Gastrocnemius medialis (tissue), 4 donors: ENCODE results near the gene IDS. TPM values are rescaled to one million over a fixed set of nuclear protein-coding genes. Genes with fewer than 3 reads are reported as not detected.

Experiments used
- ATAC-seq, 2 donors: fragments of 150-250 bp; one replicate each; pipeline ENCODE4 v1.9.1; 2016
- DNase-seq, 2 donors: peaks; one replicate each; pipeline ENCODE4 v3.0.0-alpha.2; 2019
- H3K27ac ChIP-seq, 4 donors: fragments of 200-600 bp; sonication (generic); 1 replicate in 1 of 4; 2 replicates in 3 of 4; pipeline ENCODE4 v1.5.1; 2016 to 2018; ENCODE audit warnings: mild to moderate bottlenecking in 2 of 4, moderate library complexity in 1 of 4
- H3K27me3 ChIP-seq, 3 donors: fragments of 200-600 bp; sonication (generic) in 2 of 3; 1 replicate in 1 of 3; 2 replicates in 2 of 3; pipeline versions ENCODE4 v1.5.1 to v1.6.0; 2016 to 2019; ENCODE audit warnings: mild to moderate bottlenecking in 1 of 3, moderate library complexity in 1 of 3
- H3K36me3 ChIP-seq, 2 donors: fragments of 200-600 bp; sonication (generic) in 1 of 2; one replicate each; pipeline ENCODE4 v1.5.1; 2017 to 2018
- H3K4me1 ChIP-seq, 2 donors: fragments of 200-600 bp; sonication (generic) in 1 of 2; one replicate each; pipeline ENCODE4 v1.5.1; 2016 to 2017; ENCODE audit warnings: mild to moderate bottlenecking in 2 of 2
- H3K4me3 ChIP-seq, 4 donors: fragments of 200-600 bp; sonication (generic) in 3 of 4; 1 replicate in 1 of 4; 2 replicates in 3 of 4; pipeline ENCODE4 v1.5.1; 2016 to 2019; ENCODE audit warnings: mild to moderate bottlenecking in 2 of 4
- H3K9me3 ChIP-seq, 3 donors: fragments of 200-600 bp; sonication (generic) in 2 of 3; 1 replicate in 1 of 3; 2 replicates in 2 of 3; pipeline ENCODE4 v1.5.1; 2016 to 2019
- CTCF ChIP-seq, 5 experiments: fragments of 450-650 bp in 3 of 5; fragments of 200-600 bp in 2 of 5; sonication (generic) in 2 of 5; IDR thresholded peaks in 4 of 5; conservative IDR thresholded peaks in 1 of 5; 1 replicate in 4 of 5; 2 replicates in 1 of 5; pipeline ENCODE4 v1.5.1; 2016 to 2019; ENCODE audit warnings: antibody characterized with exemption in 5 of 5, mild to moderate bottlenecking in 3 of 5, moderate library complexity in 3 of 5
- POLR2A ChIP-seq, 2 donors: fragments of 450-650 bp; IDR thresholded peaks; one replicate each; pipeline ENCODE4 v1.6.1; 2017; ENCODE audit warnings: antibody characterized with exemption in 2 of 2, mild to moderate bottlenecking in 2 of 2, moderate library complexity in 2 of 2
- in situ Hi-C, 4 donors: fragments of 200-750 bp; cut with MboI; loops; one replicate each; pipeline versions ENCODE4 v1.15.0 to v1.8.0; 2017; ENCODE audit warnings: low sequenced_read_pairs in 4 of 4
- intact Hi-C: fragments of 100-400 bp; cut with DNase I; formaldehyde crosslinking; loops from one replicate; pipeline ENCODE4 v1.15.1; 2023; ENCODE audit warnings: low total_unique reads
- total RNA-seq, 4 donors: library from RNA; depleted of rRNA; stranded (reverse); fragments of >200 nt; gene quantifications; one replicate each; pipeline versions ENCODE4 v1.1.0 to v1.2.3, GENCODE V29; 2016

Gene IDS
- total RNA-seq, 4 donors from 2014 or later, result 28.4 to 44.2 (median 33.7) TPM

- H3K27ac ChIP-seq, result no peak overlapping the region
- DNase-seq (no peak), ATAC-seq (no peak)
- intact Hi-C loops, result no loop called here
- in situ Hi-C loops, result loop anchor here in 2 of 4 donors (25.0 kb wide), 2 partner anchors 101 to 1201 kb away; no protein-coding TSS in a partner anchor
- no peaks in the 10 kb centered on the region for H3K4me1 ChIP-seq
- no peaks in the 10 kb centered on the region for H3K27me3 ChIP-seq
- no peak overlapping the region for H3K4me3 ChIP-seq
- no peaks in the 10 kb centered on the region for H3K36me3 ChIP-seq
- no peak for TF ChIP-seq CTCF (IDR thresholded peaks at IDR 0.05 in 4 of 5, conservative IDR thresholded peaks at IDR 0.05 in 1 of 5)
- no peaks in the 10 kb centered on the region for H3K9me3 ChIP-seq
These were observed 6.0 kb upstream of the IDS start for GRCh38 chrX:149511081-149511480.

- intact Hi-C loops, result no loop called here
- ATAC-seq (no peak), DNase-seq (no peak)
- TF ChIP-seq POLR2A (IDR thresholded peaks at IDR 0.05) (no peak), CTCF (IDR thresholded peaks at IDR 0.05 in 4 of 5, conservative IDR thresholded peaks at IDR 0.05 in 1 of 5) (no peak)
- Histone ChIP-seq H3K9me3 (no peaks in the 10 kb centered on the region), H3K4me3 (no peak overlapping the region), H3K4me1 (no peaks in the 10 kb centered on the region), H3K27me3 (no peaks in the 10 kb centered on the region), H3K36me3 (no peaks in the 10 kb centered on the region), H3K27ac (no peak overlapping the region)
- in situ Hi-C loops, result loop anchor here in 2 of 4 donors (25.0 kb wide), 2 partner anchors 102 to 1202 kb away; no protein-coding TSS in a partner anchor
These were observed 5.3 kb upstream of the IDS start for GRCh38 chrX:149510386-149510785.

- H3K27ac ChIP-seq, result no peak overlapping the region
- H3K4me1 ChIP-seq, result peaks cover 2 to 8% of the 10 kb centered on the region in 2 donors
- H3K4me3 ChIP-seq, result no peak overlapping the region
- H3K9me3 ChIP-seq, result no peaks in the 10 kb centered on the region
- H3K36me3 ChIP-seq, result no peaks in the 10 kb centered on the region
- TF ChIP-seq CTCF (IDR thresholded peaks at IDR 0.05 in 4 of 5, conservative IDR thresholded peaks at IDR 0.05 in 1 of 5) (no peak), POLR2A (IDR thresholded peaks at IDR 0.05) (no peak)
- in situ Hi-C loops, result loop anchor here in 2 of 4 donors (25.0 kb wide), 2 partner anchors 104 to 1204 kb away; no protein-coding TSS in a partner anchor
- ATAC-seq, result no peak
- no peaks in the 10 kb centered on the region for H3K27me3 ChIP-seq
- no peak for DNase-seq
- intact Hi-C loops, result no loop called here
These were observed 3.4 kb upstream of the IDS start for GRCh38 chrX:149508467-149508866.

- Histone ChIP-seq H3K27ac (no peak overlapping the region), H3K4me3 (no peak overlapping the region), H3K36me3 (peaks cover 0 to 2% of the 10 kb centered on the region in 2 donors), H3K27me3 (no peaks in the 10 kb centered on the region), H3K4me1 (peaks cover 2 to 8% of the 10 kb centered on the region in 2 donors), H3K9me3 (no peaks in the 10 kb centered on the region)
- in situ Hi-C loops (loop anchor here in 2 of 4 donors (25.0 kb wide), 2 partner anchors 106 to 1206 kb away; no protein-coding TSS in a partner anchor), intact Hi-C loops (no loop called here)
- DNase-seq (no peak), ATAC-seq (no peak)
- no peak for TF ChIP-seq CTCF (IDR thresholded peaks at IDR 0.05 in 4 of 5, conservative IDR thresholded peaks at IDR 0.05 in 1 of 5)
- no peak for TF ChIP-seq POLR2A (IDR thresholded peaks at IDR 0.05)
These were observed 1.2 kb upstream of the IDS start for GRCh38 chrX:149506349-149506748.

GRCh38 chrX:149505671-149506070 is 565 bp upstream of the IDS start:
- Histone ChIP-seq H3K9me3 (no peaks in the 10 kb centered on the region), H3K4me1 (peaks cover 2 to 8% of the 10 kb centered on the region in 2 donors), H3K27me3 (no peaks in the 10 kb centered on the region), H3K36me3 (peaks cover 0 to 8% of the 10 kb centered on the region in 2 donors), H3K27ac (peak overlapping the region; percentile 86 to 89 (median 86)), H3K4me3 (peak overlapping the region; percentile 63 to 79 (median 72))
- TF ChIP-seq CTCF (IDR thresholded peaks at IDR 0.05 in 4 of 5, conservative IDR thresholded peaks at IDR 0.05 in 1 of 5) (no peak), POLR2A (IDR thresholded peaks at IDR 0.05) (no peak)
- DNase-seq, result no peak
- no peak for ATAC-seq
- intact Hi-C loops, result loop anchor here (1.0 kb wide), 1 partner anchor 35 kb away; no protein-coding TSS in a partner anchor
- in situ Hi-C loops, result loop anchor here in 2 of 4 donors (25.0 kb wide), 2 partner anchors 107 to 1207 kb away; no protein-coding TSS in a partner anchor
